Measurements from ENCODE around the gene ZMYND19.
A peak's percentile ranks its signal among the peaks of the same experiment; 100 is the strongest.

GRCh38 chr9:137534256-137535119 is 55.8 kb downstream of the ZMYND19 start:
- TF ChIP-seq ZNF274 (IDR thresholded peaks at IDR 0.05; ENCODE audit: low read length) (no peak), ZNF274 (tag by site-specific recombination; IDR thresholded peaks at IDR 0.05; ENCODE audit: borderline replicate concordance) (no peak), CTCF (tag by site-specific recombination; IDR thresholded peaks at IDR 0.05) (peak; percentile 78), SALL2 (tag by site-specific recombination; IDR thresholded peaks at IDR 0.05; ENCODE audit: borderline replicate concordance) (no peak), REPIN1 (tag by site-specific recombination; IDR thresholded peaks at IDR 0.05; ENCODE audit: low read depth) (no peak), ZNF37A (tag by site-specific recombination; IDR thresholded peaks at IDR 0.05) (no peak), ZNF391 (tag by site-specific recombination; IDR thresholded peaks at IDR 0.05; ENCODE audit: borderline replicate concordance, low read depth) (no peak), ZNF513 (tag by site-specific recombination; IDR thresholded peaks at IDR 0.05) (no peak), ZNF621 (tag by site-specific recombination; IDR thresholded peaks at IDR 0.05) (no peak), YY1 (tag by site-specific recombination; IDR thresholded peaks at IDR 0.05) (no peak), ZNF670 (tag by site-specific recombination; IDR thresholded peaks at IDR 0.05; ENCODE audit: low read depth) (no peak), INSM2 (tag by site-specific recombination; IDR thresholded peaks at IDR 0.05) (no peak), ZNF544 (tag by site-specific recombination; IDR thresholded peaks at IDR 0.05) (no peak), ZBTB8A (tag by site-specific recombination; IDR thresholded peaks at IDR 0.05) (no peak)
- TF ChIP-seq, protein P1, sequence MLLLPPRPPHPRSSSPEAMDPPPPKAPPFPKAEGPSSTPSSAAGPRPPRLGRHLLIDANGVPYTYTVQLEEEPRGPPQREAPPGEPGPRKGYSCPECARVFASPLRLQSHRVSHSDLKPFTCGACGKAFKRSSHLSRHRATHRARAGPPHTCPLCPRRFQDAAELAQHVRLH (tag by site-specific recombination; IDR thresholded peaks at IDR 0.05): no peak

All from HEK293 (cell line).